NCI-H146 treated with DMSO at 0.1 percent for 48 hours (cell line): ENCODE measurements around the gene ZNF438.
"Not testable (repeated sequence)": the region's sequence is repeated elsewhere in the genome, so short reads cannot be mapped to it uniquely, and the experiment has no call there.

ENCODE experiments used
- DNase-seq: peaks from one replicate; lab custom pipeline; 2025; ENCODE audit not compliant: unreplicated experiment; lab: John Stamatoyannopoulos, UW

Gene ZNF438

GRCh38 chr10:31031558-31032257 lies at the start of gene ZNF438:
ZNF438 (minus strand) TSS chr10:31031865; CDS start chr10:30877034, 154,831 bp downstream.
- no peak for DNase-seq

- no peak for DNase-seq
Measured at GRCh38 chr10:31076610-31076988, 44.9 kb upstream of the ZNF438 start.

- DNase-seq, result no peak
Measured at GRCh38 chr10:31075881-31076609, 44.4 kb upstream of the ZNF438 start.

GRCh38 chr10:31075434-31075833 lies 43.8 kb upstream of the ZNF438 start:
- DNase-seq, result no peak

GRCh38 chr10:31074722-31075086 lies 43.0 kb upstream of the ZNF438 start:
- DNase-seq, result no peak

- DNase-seq, result no peak
Measured at GRCh38 chr10:31073996-31074721, 42.5 kb upstream of the ZNF438 start.

GRCh38 chr10:31073211-31073610 lies 41.5 kb upstream of the ZNF438 start:
- no peak for DNase-seq

GRCh38 chr10:31072451-31072850 lies 40.8 kb upstream of the ZNF438 start:
- DNase-seq, result no peak

GRCh38 chr10:31071232-31072005 lies 39.8 kb upstream of the ZNF438 start:
- no peak for DNase-seq

GRCh38 chr10:31070691-31071090 lies 39.0 kb upstream of the ZNF438 start:
- DNase-seq, result no peak

GRCh38 chr10:31070025-31070424 lies 38.4 kb upstream of the ZNF438 start:
- DNase-seq, result no peak

GRCh38 chr10:31069411-31069810 lies 37.7 kb upstream of the ZNF438 start:
- no peak for DNase-seq

GRCh38 chr10:31064348-31064747 lies 32.7 kb upstream of the ZNF438 start:
- no peak for DNase-seq

GRCh38 chr10:31063841-31064240 lies 32.2 kb upstream of the ZNF438 start:
- DNase-seq, result no peak

GRCh38 chr10:31062856-31063255 lies 31.2 kb upstream of the ZNF438 start:
- DNase-seq, result no peak

GRCh38 chr10:31061941-31062340 lies 30.3 kb upstream of the ZNF438 start:
- no peak for DNase-seq

GRCh38 chr10:31058795-31059703 lies 27.4 kb upstream of the ZNF438 start:
- no peak for DNase-seq

GRCh38 chr10:31056678-31057077 lies 25.0 kb upstream of the ZNF438 start:
- DNase-seq, result not testable (repeated sequence)

- DNase-seq, result no peak
Measured at GRCh38 chr10:31055573-31056251, 24.0 kb upstream of the ZNF438 start.

GRCh38 chr10:31051703-31052102 lies 20.0 kb upstream of the ZNF438 start:
- no peak for DNase-seq
